ACC112 (cell line): ENCODE measurements around the gene ARHGAP31.

ENCODE experiments used
- H2AFZ ChIP-seq: fragments of 200-600 bp; sonication (generic); one replicate; pipeline ENCODE4 v1.6.0; 2017; ENCODE audit warnings: antibody characterized with exemption, low read length; ENCODE audit not compliant: unreplicated experiment
- H3K27ac ChIP-seq: fragments of 200-600 bp; sonication (generic); 2 replicates; pipeline ENCODE4 v1.5.1; 2014; ENCODE audit warnings: low read depth, mild to moderate bottlenecking, antibody characterized with exemption, low read length, moderate library complexity
- H3K27me3 ChIP-seq: fragments of 200-600 bp; sonication (generic); 2 replicates; pipeline ENCODE4 v1.6.1; 2014; ENCODE audit warnings: mild to moderate bottlenecking, antibody characterized with exemption, low read length, moderate library complexity, mixed read lengths; ENCODE audit not compliant: insufficient read depth
- H3K36me3 ChIP-seq: fragments of 200-600 bp; sonication (generic); 2 replicates; pipeline ENCODE4 v1.6.1; 2016; ENCODE audit warnings: mild to moderate bottlenecking, antibody characterized with exemption, low read length, moderate library complexity, mixed read lengths; ENCODE audit not compliant: insufficient read depth
- H3K4me1 ChIP-seq: fragments of 200-600 bp; sonication (generic); one replicate; pipeline ENCODE4 v1.6.1; 2016; ENCODE audit warnings: low read length, mixed read lengths; ENCODE audit not compliant: insufficient read depth, unreplicated experiment, control insufficient read depth
- H3K4me3 ChIP-seq: fragments of 200-600 bp; sonication (generic); 2 replicates; pipeline ENCODE4 v1.5.1; 2014; ENCODE audit warnings: mild to moderate bottlenecking, low read depth, low read length
- H3K79me2 ChIP-seq: fragments of 200-600 bp; sonication (generic); one replicate; pipeline ENCODE4 v1.6.0; 2016; ENCODE audit warnings: low read length; ENCODE audit not compliant: control insufficient read depth, unreplicated experiment, insufficient read depth

ARHGAP31 gene

DNA sequence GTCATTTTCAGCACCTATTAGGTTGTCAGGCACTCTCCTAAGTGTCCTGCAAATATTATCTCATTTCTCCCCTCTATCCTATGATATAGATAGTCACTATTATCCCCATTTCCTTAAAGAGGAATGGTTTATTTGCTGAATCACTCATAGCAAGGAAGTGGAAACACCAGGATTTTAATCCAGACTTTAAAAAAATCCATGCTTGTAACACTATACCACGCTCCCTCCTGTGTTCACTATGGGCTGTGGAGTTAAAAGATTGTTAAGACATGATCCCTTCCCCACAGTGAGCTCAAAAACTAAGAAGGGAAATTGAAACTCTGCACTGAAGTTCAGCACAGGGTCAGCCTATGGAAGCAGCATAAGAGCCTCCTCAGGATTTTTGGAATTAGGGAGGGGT is 109.0 kb downstream of the ARHGAP31 start:
- Histone ChIP-seq H3K27me3 (no peaks in the 10 kb centered on the region), H3K27ac (no peak overlapping the region), H3K4me3 (no peak overlapping the region), H3K4me1 (no peaks in the 10 kb centered on the region), H3K36me3 (peaks cover 18% of the 10 kb centered on the region), H2AFZ (no peak overlapping the region), H3K79me2 (no peaks in the 10 kb centered on the region)

DNA sequence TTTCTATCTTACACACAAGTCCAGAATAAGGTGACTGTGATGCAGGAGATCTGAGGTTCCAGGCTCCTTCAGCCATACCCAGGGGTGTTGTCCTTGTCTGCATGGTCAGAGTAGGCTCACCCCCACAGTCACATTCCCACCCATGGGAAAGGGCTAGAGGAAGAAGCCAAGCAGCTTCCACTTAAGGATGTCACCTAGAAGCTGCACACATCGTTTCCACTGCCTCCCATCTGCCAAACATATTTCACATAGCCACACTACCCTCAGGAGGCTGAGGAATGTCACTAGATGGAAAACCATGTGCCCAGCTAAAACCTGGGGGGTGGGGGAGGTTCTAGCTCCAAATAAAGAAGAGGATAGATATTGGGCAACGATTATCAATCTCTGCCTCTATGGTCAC is 111.1 kb downstream of the ARHGAP31 start:
- Histone ChIP-seq H2AFZ (no peak overlapping the region), H3K4me3 (no peak overlapping the region), H3K36me3 (peaks cover 13% of the 10 kb centered on the region), H3K27me3 (no peaks in the 10 kb centered on the region), H3K27ac (no peak overlapping the region), H3K79me2 (no peaks in the 10 kb centered on the region), H3K4me1 (no peaks in the 10 kb centered on the region)

DNA sequence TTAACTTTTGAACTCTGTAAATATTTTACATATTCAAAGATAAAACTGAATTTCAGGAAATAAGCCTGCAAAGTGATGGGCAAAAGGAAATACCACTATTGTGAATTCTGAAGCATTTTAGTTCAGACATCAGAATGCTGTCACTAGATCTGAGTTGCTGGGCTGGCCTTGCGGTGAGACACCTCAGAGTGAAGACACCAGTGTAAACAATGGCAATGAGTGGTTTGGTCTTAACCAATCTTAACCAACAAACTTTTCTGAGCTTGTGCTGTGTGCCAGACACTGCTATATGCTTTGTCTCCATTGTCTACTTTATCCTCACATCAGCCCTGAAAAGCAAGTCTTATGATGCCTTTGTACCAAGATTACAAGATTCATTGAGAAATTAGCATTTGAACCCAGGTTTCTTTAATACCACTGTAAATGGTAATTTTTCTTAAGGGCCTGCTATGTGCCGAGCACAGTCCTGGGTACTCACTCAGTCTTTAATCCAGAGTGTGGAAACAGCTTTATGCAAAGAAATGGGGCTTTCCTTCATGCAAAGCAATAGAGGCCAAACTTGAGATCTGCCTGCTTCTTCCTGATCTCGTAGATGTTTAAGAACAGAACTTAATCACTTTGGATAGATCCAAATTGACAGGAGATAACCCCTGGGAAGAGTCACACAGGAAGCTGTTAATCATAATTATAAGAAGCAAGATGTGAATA is 114.2 kb downstream of the ARHGAP31 start:
- Histone ChIP-seq H2AFZ (no peak overlapping the region), H3K4me1 (no peaks in the 10 kb centered on the region), H3K27ac (no peak overlapping the region), H3K79me2 (no peaks in the 10 kb centered on the region), H3K27me3 (no peaks in the 10 kb centered on the region), H3K36me3 (peaks cover 10% of the 10 kb centered on the region; the same call in 1 of the 2 replicates), H3K4me3 (no peak overlapping the region)

DNA sequence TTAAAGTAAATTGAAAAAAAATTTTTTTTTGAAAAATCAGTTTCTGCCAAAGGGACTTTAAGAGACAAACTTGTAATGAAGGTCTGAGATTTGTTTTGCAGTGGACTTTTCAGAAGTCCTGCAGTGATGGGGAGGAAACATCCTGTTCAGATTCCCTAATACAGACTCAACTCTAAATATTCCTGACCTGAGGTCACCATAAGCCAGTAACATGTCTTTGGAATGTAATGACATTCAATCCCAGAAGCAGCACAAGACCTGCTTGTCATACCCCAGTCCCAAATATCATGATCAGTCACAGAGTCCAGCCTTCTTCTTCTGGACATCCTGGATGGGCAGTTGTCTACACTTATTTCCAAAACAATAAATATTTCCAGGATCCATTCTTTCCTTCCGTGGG is 115.7 kb downstream of the ARHGAP31 start:
- H3K4me1 ChIP-seq = no peaks in the 10 kb centered on the region
- peaks cover 11% of the 10 kb centered on the region; the same call in 1 of the 2 replicates for H3K36me3 ChIP-seq
- H2AFZ ChIP-seq = no peak overlapping the region
- no peak overlapping the region for H3K4me3 ChIP-seq
- H3K27ac ChIP-seq = no peak overlapping the region
- no peaks in the 10 kb centered on the region for H3K79me2 ChIP-seq
- no peaks in the 10 kb centered on the region for H3K27me3 ChIP-seq

DNA sequence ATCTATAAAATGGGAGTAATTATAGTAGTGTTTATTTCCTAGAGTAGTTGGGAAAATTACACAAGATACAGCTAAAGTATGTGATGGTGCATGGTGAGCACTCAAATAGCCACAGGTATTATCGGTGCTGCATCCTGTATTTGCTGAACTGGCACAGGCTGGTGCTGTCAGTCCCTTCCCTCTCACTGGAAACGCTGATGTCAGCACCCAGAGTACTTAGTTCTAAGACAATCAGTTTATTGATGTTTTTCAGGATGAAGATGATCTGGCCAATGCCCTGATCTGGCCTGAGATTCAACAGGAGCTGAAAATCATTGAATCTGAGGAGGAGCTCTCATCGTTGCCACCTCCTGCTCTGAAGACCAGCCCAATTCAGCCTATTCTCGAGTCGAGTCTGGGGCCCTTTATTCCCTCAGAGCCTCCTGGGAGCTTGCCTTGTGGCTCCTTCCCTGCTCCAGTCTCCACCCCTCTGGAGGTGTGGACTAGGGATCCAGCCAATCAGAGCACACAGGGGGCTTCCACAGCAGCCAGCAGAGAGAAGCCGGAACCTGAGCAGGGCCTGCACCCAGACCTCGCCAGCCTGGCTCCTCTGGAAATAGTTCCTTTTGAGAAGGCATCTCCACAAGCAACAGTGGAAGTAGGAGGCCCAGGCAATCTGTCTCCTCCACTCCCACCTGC is 119.6 kb downstream of the ARHGAP31 start:
- H3K27me3 ChIP-seq = no peaks in the 10 kb centered on the region

DNA sequence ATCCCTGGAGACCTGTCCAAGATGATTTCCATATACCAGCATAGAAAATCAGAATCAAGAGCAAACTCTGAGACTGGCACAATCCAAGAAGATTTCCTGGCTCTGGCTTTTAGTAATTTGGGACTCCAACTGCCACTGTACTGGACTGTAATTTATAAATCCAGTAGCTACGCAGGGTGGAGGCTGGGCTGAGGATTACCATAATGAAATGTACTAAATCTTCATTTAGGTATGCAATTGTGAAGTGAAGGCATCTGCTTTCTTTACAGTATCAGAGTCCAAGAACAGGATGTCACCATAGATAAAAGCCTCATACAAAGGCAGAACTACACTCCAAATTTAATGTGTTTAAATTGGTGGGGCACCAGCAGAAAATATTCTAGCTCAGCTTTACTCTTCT is 122.7 kb downstream of the ARHGAP31 start:
- 0 out of 2 replicates have a peak, but pooled peaks cover 2% of the 10 kb centered on the region for H3K36me3 ChIP-seq
- H3K27me3 ChIP-seq = no peaks in the 10 kb centered on the region
- no peaks in the 10 kb centered on the region for H3K4me1 ChIP-seq
- no peak overlapping the region for H2AFZ ChIP-seq
- H3K4me3 ChIP-seq = no peak overlapping the region
- H3K27ac ChIP-seq = no peak overlapping the region
- no peaks in the 10 kb centered on the region for H3K79me2 ChIP-seq

More for the DNA sequence above, 119.6 kb downstream of the ARHGAP31 start:
- H3K4me3 ChIP-seq = no peak overlapping the region
- no peaks in the 10 kb centered on the region for H3K79me2 ChIP-seq
- H2AFZ ChIP-seq = no peak overlapping the region
- H3K36me3 ChIP-seq = peaks cover 9% of the 10 kb centered on the region; the same call in 1 of the 2 replicates
- no peak overlapping the region for H3K27ac ChIP-seq
- no peaks in the 10 kb centered on the region for H3K4me1 ChIP-seq

DNA sequence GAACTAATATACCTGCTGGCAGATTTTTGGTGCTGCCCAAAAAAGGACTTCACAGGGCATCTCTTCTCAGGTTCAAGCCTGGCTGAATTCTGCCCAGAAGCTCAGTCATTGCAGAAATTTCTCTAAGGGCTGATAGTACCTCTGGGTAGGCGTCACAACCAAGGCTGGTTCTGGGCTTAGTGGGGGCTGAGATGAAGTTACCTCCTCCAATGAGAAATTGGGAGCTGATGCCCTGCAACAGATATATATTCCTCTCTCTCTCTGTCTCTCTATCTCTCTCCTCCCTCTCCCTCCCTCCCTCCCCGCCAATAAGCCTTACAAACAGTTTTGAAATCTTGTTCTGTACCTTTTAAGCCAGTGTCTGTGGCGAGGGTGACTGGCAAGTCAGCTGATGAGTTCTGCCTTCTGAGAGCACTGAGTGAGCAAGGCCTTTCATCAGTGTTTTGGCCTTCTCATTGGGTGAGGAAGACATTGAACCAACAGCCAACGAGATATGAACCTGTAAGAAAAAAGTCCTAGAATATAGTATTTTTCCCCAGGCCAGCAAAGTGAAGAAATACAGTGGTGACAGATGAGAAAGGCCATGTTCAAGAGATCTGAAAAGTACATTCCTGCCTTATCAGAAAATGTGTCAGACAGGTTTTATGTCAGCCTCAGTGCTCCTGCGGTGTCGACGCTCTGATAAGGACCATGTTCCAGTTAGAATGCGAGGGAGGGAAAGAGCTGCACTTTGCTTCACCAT is 123.8 kb downstream of the ARHGAP31 start:
- H2AFZ ChIP-seq = no peak overlapping the region
- no peaks in the 10 kb centered on the region for H3K27me3 ChIP-seq
- no peak overlapping the region for H3K27ac ChIP-seq
- H3K36me3 ChIP-seq = 0 out of 2 replicates have a peak, but pooled peaks cover 2% of the 10 kb centered on the region
- H3K79me2 ChIP-seq = no peaks in the 10 kb centered on the region
- no peaks in the 10 kb centered on the region for H3K4me1 ChIP-seq
- H3K4me3 ChIP-seq = no peak overlapping the region

DNA sequence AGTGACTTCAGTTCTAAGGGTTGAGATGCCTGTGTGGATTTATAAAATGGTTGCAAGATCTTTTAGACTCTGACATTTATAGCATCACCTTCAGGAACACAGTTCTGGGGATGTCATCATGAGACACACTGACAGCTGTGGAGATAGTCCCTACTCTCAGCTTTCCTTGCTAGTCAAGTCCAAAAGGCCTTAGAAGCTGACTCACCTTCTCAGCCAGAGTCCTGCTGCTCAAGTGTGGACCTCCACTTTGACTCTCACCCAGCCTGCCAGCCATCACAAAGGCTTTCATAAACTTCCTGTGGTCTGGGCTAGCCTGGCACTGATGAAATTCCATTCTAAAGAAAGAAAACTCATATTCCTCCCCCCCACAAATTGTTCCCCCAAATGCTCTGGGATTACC is 124.5 kb downstream of the ARHGAP31 start:
- H3K4me3 ChIP-seq = no peak overlapping the region
- no peaks in the 10 kb centered on the region for H3K27me3 ChIP-seq
- H3K4me1 ChIP-seq = no peaks in the 10 kb centered on the region
- no peaks in the 10 kb centered on the region for H3K36me3 ChIP-seq
- no peak overlapping the region for H3K27ac ChIP-seq
- no peak overlapping the region for H2AFZ ChIP-seq
- H3K79me2 ChIP-seq = no peaks in the 10 kb centered on the region

DNA sequence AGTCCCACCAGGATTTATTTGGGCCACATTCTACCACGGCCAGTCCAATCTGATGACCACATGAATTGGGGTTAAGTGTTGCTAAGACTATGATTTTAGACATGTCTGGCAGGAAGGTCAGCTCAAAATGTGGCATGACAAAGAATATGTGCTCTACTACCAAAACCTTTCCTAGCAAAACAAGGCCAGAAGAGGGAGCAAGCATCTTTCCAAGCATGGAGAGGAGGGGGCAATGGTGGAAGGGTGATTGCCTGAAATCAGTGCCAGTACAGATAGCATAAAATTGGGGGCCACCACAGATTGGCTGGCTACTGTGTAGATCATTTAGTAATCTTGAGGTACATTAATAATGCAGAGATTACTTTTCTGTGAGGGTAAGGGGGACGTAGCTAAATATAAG is 126.0 kb downstream of the ARHGAP31 start:
- H3K79me2 ChIP-seq = no peaks in the 10 kb centered on the region
- no peaks in the 10 kb centered on the region for H3K36me3 ChIP-seq
- H3K4me3 ChIP-seq = no peak overlapping the region
- H2AFZ ChIP-seq = no peak overlapping the region
- no peaks in the 10 kb centered on the region for H3K27me3 ChIP-seq
- no peaks in the 10 kb centered on the region for H3K4me1 ChIP-seq
- no peak overlapping the region for H3K27ac ChIP-seq

DNA sequence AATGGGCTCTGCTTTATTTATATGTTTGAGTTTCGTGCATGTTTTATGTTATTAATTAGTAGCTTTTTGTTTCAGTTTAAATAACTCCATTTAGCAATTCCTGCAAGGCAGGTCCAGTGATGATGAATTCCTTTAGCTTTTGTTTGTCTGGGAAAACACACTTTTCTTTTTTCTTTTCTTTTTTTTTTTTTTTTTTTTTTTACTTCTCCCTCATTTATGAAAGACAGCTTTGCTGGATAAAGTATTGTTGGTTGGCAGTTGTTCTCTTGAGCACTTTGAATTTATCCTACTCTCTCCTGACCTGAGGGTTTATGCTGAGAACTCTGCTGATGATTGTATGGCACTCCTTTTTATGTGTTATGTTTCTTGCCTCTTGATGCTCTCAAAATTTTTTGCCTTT is 133.5 kb downstream of the ARHGAP31 start:
- no peak overlapping the region for H3K27ac ChIP-seq
- H3K4me1 ChIP-seq = no peaks in the 10 kb centered on the region
- no peak overlapping the region for H3K4me3 ChIP-seq
- no peaks in the 10 kb centered on the region for H3K79me2 ChIP-seq
- H3K27me3 ChIP-seq = no peaks in the 10 kb centered on the region
- no peak overlapping the region for H2AFZ ChIP-seq
- H3K36me3 ChIP-seq = peaks cover 56% of the 10 kb centered on the region
